NOMO-1 treated with dmso at 0.1 percent for 144 hours (cell line): ENCODE data around the gene NKD1.

Source experiments
- DNase-seq: peaks from one replicate; lab custom pipeline; 2025; ENCODE audit not compliant: unreplicated experiment; lab: John Stamatoyannopoulos, UW

The NKD1 gene

GRCh38 chr16:50610331-50611262 is 62.4 kb downstream of the NKD1 start:
- DNase-seq: no peak

- no peak for DNase-seq
These were observed 63.2 kb downstream of the NKD1 start for GRCh38 chr16:50611332-50611934.

- DNase-seq: no peak
These were observed 64.0 kb downstream of the NKD1 start for GRCh38 chr16:50611995-50612848.

- DNase-seq: no peak
These were observed 64.6 kb downstream of the NKD1 start for GRCh38 chr16:50612849-50613198.

- DNase-seq: no peak
These were observed 65.2 kb downstream of the NKD1 start for GRCh38 chr16:50613281-50613963.

GRCh38 chr16:50613964-50614474 is 65.8 kb downstream of the NKD1 start:
- no peak for DNase-seq

- DNase-seq: no peak
These were observed 66.9 kb downstream of the NKD1 start for GRCh38 chr16:50614955-50615724.

GRCh38 chr16:50615891-50616290 is 67.7 kb downstream of the NKD1 start:
- no peak for DNase-seq

GRCh38 chr16:50616386-50616785 is 68.2 kb downstream of the NKD1 start:
- no peak for DNase-seq

GRCh38 chr16:50616883-50617645 is 68.9 kb downstream of the NKD1 start:
- DNase-seq: no peak

- DNase-seq: no peak
These were observed 69.5 kb downstream of the NKD1 start for GRCh38 chr16:50617646-50618184.

GRCh38 chr16:50618238-50618918 is 70.2 kb downstream of the NKD1 start:
- DNase-seq: no peak

GRCh38 chr16:50619702-50620491 is 71.7 kb downstream of the NKD1 start:
- DNase-seq: no peak

- no peak for DNase-seq
These were observed 72.7 kb downstream of the NKD1 start for GRCh38 chr16:50620646-50621451.

- no peak for DNase-seq
These were observed 73.2 kb downstream of the NKD1 start for GRCh38 chr16:50621452-50621792.

GRCh38 chr16:50622029-50622428 is 73.8 kb downstream of the NKD1 start:
- no peak for DNase-seq
